Stimulated activated CD8-positive, alpha-beta memory T cell treated with anti-CD3 and anti-CD28 coated beads, Interleukin-15, amount 100 ng/mL, for 24 hours (primary cell): ENCODE measurements around the gene CFAP54.
"Not testable (repeated sequence)": the region's sequence is repeated elsewhere in the genome, so short reads cannot be mapped to it uniquely, and the experiment has no call there.

Experiments
- DNase-seq: peaks from one replicate; pipeline ENCODE4 v3.0.0-alpha.2; 2020; ENCODE audit warnings: low read depth

CFAP54 gene

DNA sequence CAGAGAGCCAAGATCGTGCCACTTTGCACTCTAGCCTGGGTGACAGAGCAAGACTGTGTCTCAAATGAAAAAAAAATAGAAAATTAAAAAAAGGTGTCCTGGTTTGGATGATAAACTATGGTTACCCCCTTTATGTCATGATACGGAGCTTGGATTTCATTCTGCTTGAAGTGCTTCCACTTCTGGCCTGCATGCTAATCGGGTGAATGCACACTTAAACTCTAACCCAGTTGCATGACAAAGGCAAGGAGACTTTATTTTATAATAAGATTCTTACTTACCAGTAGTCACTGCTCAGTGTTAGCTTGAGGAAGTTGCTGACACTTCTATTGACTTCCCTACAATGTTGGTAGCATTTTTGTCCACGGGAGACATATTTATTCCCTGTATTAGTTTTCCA is 24.3 kb downstream of the CFAP54 start:
- DNase-seq, result no peak

DNA sequence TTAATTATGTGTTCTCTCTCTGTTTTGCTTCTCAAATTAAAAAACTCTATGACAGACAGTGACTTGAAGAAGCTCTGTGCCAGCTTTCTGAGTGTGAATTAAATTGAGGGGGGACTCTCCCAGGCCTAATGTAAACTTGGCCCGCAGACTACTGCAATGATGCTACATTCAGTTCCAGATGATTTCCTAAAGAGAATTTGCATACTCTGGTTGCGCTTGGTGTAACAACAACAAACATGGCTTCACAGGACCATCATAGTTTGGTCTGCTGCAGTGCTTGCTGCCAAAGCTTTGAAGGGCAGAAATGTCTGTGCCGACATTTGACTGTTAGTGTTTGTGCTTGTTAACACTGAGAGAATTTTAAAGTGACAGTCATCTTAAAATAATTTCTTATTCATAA is 25.0 kb downstream of the CFAP54 start:
- no peak for DNase-seq

DNA sequence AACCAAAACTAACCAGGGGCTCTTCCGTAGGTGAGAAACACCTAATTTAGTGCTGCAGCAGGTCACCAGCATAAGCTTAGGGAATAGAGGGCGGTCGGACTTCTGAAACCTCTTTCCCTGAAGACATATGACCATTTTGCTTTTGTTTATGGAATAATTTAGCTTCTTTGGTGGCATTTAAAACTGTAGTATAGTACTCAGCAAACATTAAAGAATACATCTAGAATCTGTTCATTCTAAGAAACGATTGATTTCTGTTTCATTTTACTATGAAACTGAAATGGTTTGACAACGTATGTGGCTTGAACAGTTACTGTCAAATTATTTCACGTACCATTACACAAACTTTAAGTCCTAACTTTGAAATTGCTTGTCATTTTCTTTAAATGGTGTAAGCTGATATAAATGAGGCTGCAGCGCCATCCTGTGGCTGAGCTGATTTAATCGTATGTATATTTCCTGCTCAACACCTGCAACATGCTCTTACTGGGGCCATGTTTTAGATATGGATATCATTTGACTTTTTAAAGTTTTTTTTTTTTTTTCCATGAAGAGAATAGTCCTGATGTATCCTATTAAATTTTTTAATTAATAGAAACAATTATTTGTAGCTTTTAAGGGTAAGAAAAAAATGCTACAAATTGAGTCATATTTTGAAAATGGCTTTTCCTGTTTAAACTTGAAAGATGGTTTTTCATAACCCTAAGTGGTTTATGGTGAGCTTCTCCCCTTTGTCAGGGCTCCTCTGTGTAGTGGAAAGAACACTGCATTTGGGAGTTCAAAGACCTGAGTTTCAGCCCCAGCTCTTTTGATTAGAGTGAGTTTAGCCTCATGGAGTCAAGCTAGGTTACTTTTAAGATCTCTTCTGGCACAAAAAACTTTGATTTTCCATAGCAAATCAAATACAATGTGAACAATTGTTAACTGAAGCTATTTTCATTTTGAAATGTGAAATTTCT is 27.4 kb downstream of the CFAP54 start:
- DNase-seq, result peak; percentile 61

DNA sequence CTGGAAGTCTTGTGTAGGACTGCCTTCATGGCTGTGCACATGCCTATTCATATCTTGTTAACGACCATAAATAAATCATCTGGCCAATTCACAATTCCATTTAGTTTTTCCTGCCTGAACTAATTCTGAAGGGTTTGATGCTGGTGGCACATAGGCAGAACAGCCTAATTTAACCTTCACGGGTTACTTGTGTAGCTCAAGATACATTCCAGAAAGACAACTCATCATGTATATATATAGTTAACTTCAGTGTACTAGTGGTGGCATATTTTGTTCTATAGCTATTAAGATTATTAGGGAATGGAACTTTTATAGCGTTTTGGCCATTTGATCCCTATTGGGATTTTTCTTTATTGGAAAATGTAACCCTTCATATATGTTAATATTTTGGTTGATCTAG is 31.4 kb downstream of the CFAP54 start:
- no peak for DNase-seq

DNA sequence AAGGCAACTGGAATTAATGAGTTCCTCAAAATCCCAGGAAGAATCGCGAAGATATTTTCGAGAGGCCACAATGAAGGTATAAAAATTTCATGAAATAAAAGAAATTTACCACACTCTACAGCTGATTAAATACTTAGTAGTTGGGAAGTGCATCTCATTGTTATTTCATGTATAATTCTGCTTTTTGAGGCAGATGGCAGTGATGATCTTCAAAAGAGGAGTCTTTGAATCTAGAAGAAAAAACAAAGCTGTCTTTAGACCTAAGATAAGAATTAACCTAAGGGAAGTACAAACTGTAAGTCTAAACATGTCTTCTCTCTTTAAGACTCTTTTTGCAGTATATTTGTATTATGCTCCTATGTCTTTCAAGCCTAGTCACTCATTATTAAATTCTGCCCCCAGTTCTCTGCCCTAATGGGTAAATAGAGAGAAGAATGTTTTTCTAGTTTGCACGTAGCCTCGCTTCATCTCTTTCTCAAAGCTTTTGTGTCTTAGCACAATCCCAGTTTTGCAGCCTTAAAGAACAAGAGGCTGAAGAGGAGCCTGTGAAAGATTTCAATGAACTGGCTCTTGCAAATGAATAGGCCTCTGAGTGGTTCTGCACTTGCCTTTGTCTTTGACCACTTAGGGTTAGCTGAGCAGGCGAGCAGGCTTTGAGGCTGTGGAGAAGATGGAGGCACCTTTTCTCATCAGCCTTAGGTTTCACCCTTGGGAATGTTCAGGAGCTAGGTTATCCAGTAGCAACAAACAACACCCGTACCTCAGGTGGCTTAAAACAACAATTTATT is 32.7 kb downstream of the CFAP54 start:
- DNase-seq, result no peak

DNA sequence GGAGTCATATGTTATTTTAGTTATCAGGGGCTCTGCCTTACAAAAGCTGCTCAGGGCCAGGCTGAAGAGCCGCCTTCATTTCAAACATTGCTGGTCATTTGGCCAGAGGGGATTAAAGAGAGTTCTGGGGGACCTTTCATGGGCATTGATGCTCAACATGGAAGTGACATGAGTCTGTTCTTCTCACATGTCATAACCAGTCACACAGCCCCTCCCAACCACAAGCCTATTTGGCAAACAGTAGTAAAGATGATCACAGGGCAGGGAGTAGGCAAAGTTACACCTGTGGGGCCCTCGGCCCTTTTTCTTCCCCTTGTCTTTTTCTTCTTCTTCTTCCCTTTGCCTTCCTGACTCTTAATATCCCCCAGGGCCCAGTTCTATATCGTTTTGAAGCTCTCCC is 33.3 kb downstream of the CFAP54 start:
- DNase-seq, result no peak

DNA sequence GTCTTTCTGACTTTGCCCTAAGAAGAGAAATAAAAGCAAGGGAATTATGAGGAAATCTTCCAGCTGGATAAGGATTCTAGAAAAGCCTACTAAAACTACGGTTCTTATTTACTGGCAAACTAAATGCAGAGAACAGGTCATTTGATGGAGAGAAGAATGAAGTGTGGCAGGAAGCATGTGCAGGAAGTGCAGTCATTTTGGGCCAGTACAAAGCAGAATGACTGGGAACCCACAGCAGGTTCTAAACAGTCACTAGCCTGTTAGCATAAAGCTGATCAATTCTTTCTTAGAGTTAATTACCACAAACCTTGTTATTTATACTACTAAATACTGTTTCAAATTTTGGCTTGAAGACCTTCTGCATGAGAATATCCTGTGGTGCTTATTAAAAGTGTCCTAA is 36.7 kb downstream of the CFAP54 start:
- DNase-seq, result no peak

DNA sequence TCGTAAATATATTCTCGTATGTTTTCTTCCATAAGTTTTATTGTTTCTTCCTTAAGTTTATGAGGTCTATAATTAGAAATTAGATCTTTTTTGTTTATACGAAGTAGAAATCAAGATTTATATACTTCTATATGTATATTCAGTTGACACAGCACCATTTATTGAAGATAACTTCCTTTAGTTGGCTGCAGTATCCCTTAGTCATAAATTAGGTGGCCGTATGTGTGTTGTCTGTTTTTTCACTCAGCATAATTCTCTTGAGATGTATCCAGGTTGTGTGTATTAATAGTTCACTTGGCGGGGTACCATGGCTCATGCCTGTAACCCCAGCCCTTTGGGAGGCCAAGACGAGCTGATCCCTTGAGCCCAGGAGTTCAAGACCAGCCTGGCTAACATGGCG is 40.5 kb downstream of the CFAP54 start:
- no peak for DNase-seq

DNA sequence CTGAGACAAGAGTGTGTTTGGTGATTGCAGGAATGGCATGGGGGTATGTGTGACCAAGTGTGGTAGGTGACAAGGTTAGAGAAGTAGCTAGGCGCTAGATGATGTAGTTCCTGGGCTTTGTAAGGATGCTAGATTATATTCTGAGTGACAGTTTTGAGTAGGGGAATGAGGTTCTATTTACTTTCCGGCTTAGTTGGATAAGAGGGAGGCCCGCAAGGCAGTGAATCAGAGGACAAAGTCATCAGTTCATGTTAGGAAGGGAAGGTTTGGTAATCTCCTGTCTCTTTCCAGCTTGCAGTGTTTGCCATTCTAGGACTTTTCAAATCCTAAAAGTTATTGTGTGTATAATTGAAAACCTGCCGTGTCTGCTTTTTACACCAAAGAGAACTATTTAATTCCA is 45.0 kb downstream of the CFAP54 start:
- DNase-seq, result no peak

DNA sequence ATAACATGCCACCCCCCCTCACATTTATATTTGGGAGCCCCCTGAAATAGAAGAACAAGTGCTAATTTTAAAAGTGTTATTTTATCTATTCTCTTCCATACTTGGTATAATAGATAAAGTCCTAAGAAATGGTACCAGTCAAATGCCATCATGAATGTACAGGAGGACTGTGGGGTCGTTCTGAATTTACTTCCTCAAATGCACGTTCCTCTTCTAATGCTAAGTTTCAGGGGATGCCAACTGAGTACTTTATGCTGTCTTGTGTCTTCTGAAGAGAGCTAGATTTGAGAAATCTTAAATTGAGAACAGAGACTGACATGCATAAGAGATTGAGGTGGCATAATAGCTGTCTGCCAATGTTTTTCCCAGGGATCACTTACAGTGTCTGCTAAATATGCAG is 59.0 kb downstream of the CFAP54 start:
- DNase-seq, result no peak

DNA sequence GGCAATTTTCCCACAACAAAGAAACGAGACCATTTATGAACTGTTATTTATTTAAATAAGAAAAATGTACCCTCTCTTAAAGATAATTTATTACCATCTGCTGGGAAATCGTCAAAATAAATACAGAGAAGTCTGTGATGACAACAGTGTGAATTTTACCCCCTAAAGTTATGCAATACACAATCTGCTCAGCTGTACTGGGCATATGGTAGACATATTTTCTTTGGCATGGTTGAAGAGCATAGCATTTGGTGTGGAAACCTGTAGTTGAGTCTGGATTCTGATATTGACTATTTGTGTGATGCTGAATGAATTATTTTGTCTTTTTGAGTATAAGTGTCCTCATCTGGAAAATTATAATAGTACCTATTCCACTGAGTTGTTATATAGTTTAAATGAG is 60.0 kb downstream of the CFAP54 start:
- no peak for DNase-seq

DNA sequence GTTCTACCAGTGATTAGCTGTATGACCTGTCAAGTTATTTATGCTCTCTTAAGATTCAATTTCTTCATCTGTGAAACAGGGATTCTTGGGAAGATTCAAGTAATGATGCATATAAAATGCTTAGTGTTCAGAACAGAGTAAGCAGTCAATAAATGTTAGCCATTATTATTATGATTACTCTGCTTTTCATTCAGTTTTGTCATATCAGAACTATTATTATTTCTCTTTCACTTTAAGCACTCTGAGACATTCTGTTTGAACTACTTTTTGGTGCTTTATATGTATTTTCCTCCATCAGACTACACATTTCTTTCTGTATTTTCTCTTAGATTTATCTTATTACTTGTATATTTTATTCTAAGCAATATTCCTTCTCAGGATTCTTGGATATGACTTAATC is 81.2 kb downstream of the CFAP54 start:
- no peak for DNase-seq

DNA sequence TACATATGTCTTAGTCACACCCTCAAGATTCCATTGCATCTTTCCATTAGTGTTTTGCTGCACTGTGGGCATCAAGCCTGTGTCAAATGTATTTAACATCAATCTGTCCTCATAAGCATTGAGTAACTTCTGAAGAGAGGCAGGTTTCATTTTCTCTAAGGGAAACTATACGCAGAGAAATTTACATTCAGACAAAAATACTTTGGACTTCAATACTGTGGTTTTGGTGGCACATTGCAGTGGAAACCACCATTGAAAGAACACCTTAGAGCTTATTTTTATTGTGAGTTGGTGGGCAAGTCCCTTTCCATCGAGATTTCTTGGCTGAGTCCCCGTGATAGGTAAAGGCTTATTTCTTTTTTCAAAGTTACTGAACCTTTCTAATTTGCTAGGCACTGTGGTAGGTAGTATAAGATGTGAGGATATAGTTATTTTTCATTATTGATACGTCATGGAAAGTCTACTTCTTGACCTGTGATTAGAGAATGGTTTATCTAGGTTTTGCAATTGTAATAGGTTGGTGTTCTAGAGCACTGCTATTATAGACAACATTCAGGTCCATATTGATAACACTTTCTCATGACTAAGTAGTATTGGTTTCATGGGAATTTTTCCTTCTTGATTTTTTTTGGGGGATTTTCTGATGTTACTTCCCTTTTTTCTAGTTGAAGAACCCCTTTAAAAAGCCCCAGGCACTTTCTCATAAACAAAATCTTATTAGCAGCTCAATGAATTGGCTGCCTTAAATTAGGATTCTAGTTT is 81.9 kb downstream of the CFAP54 start:
- no peak for DNase-seq

DNA sequence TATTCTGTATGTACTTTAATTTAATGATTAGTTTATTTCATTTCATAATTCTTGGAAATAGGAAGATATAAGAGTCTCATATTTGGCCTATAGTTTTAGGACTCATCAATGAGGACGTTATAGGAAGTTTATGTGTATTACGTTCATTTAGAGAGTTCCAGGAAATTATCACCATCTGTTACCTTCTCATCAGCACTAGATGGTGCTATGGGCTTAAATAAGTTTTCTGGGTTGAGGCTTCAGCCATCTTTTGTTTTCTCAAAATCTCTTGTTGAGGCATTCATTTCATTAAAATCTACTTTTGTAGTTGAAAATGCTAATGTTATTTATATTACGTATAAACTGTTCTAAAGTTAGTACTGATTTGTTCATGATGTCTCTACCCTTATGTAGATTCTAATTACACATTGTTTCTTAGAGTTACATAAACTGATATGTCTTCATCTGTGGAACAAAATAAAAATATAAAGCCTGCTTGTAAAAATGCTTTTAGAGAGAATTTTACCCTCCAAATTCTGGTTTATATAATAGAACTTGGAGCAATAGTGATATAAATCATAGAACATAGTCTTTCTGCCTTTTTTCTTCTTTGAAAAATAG is 89.2 kb downstream of the CFAP54 start:
- no peak for DNase-seq

DNA sequence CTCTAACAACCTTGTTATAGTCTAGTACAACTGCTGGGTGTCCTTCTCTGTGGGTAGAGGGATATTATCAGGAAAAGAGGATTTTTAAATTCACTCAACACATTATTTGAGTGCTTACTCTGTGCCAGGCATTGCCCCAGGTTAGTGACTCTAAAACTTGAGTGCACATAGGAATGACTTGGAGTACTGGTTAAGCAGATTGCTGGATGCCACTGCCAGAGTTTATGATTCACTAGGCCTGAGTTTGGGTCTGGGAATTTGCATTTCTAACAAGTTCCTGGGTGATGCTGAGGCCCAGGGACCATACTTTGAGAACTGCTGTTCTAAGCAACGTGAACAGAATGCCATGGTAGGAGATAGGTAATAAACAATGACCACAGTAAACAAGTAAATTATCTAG is 96.6 kb downstream of the CFAP54 start:
- DNase-seq, result no peak

DNA sequence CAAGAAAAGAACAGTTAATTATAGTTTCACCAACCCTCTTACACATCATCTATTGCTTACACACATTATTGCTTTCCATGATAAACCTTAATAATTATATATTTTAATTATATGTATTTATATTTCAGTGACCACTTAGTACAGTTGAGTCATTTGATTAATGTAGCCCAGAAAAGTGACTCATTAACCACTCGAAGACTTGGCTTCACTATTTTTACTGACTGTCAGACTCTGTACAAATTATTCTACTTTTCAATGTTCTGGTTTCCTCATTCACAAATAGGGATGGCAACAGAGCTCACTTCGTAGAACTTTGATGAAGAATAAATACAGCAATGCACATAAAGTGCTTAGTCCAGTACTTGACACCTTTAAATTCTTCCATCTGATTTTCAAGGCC is 98.3 kb downstream of the CFAP54 start:
- DNase-seq, result no peak

DNA sequence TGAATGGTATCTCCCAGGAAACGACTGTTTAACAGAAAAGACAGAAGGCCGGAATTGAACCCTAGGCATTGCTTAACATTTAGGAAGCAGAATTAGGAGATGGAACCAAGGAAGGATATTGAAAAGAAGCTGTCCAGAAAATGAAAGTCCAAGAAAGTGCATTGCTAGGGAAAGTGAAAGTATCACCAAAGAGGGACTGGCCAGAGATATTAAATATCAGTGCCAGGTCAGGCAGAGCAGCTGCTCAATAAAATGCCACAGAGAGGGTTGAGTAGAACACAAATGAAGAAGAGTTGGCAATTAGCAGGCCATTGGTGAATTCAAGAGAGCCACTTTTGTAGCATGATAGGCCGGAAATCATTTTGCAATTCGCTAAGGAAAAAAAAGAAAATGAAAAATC is 101.6 kb downstream of the CFAP54 start:
- DNase-seq, result no peak

DNA sequence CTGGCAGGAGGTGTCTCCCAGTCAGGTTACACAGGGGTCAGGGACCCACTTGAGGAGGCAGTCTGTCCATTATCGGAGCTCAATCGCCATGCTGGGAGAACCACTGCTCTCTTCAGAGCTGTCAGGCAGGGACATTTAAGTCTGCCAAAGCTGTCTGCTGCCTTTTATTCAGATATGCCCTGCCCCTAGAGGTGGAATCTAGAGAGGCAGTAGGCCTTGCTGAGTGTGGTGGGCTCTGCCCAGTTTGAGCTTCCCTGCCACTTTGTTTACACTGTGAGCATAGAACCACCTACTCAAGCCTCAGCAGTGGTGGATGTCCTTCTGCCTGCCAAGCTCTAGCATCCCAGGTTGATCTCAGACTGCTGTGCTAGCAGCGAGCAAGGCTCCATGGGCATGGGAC is 115.0 kb downstream of the CFAP54 start:
- DNase-seq, result not testable (repeated sequence)

DNA sequence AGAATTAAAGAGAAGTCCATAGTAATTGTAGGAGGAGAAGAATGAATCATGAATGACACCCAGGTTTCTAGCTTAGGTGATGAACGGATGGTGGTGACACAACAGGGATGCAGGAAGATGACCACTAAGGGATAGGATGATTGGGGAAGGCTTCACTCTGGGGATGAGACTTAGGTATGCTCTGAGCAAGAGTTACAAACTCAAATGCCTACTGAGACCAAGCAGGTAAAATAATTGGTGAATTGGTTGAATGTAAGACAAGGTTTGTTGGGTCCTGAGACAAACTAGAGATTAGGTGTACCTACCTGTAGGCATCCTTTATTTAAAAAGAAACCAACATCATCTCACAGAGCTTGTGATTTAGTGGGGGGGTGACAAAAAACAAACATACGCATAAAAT is 116.3 kb downstream of the CFAP54 start:
- no peak for DNase-seq

DNA sequence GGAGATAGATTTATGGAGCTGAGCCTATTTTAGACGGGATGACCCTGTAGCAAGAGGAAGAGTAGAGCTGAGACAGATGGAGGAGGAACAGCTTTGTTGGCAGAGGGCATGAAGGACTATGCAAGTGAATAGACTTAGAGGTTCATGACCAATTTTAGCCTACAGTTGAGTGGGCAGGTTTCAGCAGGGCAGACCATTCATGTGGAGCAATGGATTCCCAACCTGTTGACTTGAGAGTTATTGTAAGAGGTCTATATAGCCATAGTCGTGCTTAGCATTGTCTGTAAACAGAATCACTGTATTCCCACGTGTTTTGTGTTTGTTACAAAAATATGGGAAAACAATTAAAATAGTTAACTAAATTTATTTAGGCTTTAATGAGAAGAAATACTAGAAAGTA is 116.8 kb downstream of the CFAP54 start:
- DNase-seq, result no peak

DNA sequence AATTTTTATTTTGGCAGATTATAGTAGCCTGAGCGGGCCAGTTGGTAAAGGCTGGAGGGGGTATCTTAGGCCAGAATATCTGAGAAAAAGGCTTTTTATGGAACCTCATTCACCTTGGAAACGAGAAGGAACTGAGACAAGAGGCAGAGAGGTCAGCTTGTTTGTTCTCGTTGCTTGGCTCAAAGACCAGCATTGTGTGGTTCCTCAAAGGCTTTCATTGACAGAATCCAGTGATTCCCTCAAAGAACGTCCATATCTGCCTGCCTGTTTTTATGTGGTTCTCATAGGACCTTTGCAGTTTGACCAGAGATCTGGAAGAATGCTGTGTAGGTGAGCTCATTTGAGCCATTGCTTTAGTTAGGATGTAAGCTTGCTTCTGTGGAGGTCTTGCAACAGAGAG is 117.3 kb downstream of the CFAP54 start:
- no peak for DNase-seq

DNA sequence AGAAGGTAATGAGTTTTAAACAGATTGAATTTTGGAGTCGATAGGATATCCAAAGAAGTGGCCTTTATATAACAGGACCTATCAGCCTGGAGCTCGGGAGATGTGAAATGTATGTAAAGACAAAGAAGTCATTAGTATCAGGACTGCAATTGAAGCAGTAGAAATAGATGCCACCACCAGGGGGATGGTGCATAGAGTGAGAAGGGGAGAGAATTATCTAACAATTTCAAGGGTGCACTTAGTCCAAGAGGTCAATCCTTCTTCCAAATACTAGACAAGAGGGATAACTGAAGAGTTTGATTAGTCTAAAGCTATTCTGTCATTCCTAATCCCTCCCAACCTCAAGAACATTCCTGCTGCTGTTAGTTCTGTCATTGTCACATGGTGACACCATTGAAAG is 127.8 kb downstream of the CFAP54 start:
- DNase-seq, result no peak
